Effector memory CD8-positive, alpha-beta T cell (primary cell): ENCODE data around the gene SPATA13.
"Not testable (repeated sequence)": the region's sequence is repeated elsewhere in the genome, so short reads cannot be mapped to it uniquely, and the experiment has no call there.

Experiments
- ATAC-seq: fragments of 150-1000 bp; cut with Tn5 transposase; replicated peaks from 2 replicates; pipeline ENCODE4 v1.10.0; 2021; ENCODE audit warnings: mild to moderate bottlenecking, moderate library complexity
- DNase-seq, 3 experiments: peaks; one replicate each; pipeline ENCODE4 v3.0.0; 2021
- H3K27ac Mint-ChIP-seq, 2 donors: one replicate each; pipeline ENCODE4 v1.8.0; 2022; ENCODE audit warnings: mild to moderate bottlenecking in 2 of 2, mixed read lengths in 2 of 2, moderate library complexity in 2 of 2
- H3K27me3 Mint-ChIP-seq, 2 donors: one replicate each; pipeline ENCODE4 v1.8.0; 2022; ENCODE audit warnings: mixed read lengths in 2 of 2
- H3K36me3 Mint-ChIP-seq: one replicate; pipeline ENCODE4 v1.8.0; 2022; ENCODE audit warnings: mild to moderate bottlenecking, moderate library complexity, mixed read lengths; ENCODE audit not compliant: insufficient read depth
- H3K4me1 Mint-ChIP-seq, 2 donors: one replicate each; pipeline ENCODE4 v1.8.0; 2022; ENCODE audit warnings: low read depth in 2 of 2, mixed read lengths in 2 of 2
- H3K4me3 Mint-ChIP-seq, 2 donors: one replicate each; pipeline ENCODE4 v1.8.0; 2022; ENCODE audit warnings: mild to moderate bottlenecking in 2 of 2, mixed read lengths in 2 of 2, moderate library complexity in 2 of 2
- H3K9me3 Mint-ChIP-seq, 2 donors: one replicate each; pipeline ENCODE4 v1.8.0; 2022; ENCODE audit warnings: mixed read lengths in 2 of 2
- total RNA-seq, 9 experiments: gene quantifications; one replicate each; lab custom pipeline; 2026; lab: John Stamatoyannopoulos, UW

The SPATA13 gene
- total RNA-seq, result 148 to 297 (median 195) reads per million in 9 experiments

- H3K4me1 Mint-ChIP-seq, result peaks cover 11 to 16% of the 10 kb centered on the region in 2 donors
- no peaks in the 10 kb centered on the region for H3K9me3 Mint-ChIP-seq
- H3K27me3 Mint-ChIP-seq, result peaks cover 5 to 12% of the 10 kb centered on the region in 2 donors
- peak within 1 kb of the TSS; percentile 87 for H3K4me3 Mint-ChIP-seq
- H3K27ac Mint-ChIP-seq, result peak within 1 kb of the TSS; percentile 79 to 81
- ATAC-seq (peak; percentile 90), DNase-seq (peak; percentile 84 to 90 (median 84))
- no peaks in the 10 kb centered on the region for H3K36me3 Mint-ChIP-seq
These were observed at the start of gene SPATA13 for GRCh38 chr13:24160458-24161009. SPATA13 (plus strand) TSS chr13:24160720; CDS start chr13:24222930, 62,210 bp downstream.

GRCh38 chr13:24112791-24113190 is 47.7 kb upstream of the SPATA13 start:
- DNase-seq, result no peak
- H3K4me1 Mint-ChIP-seq, result no peaks in the 10 kb centered on the region
- H3K27ac Mint-ChIP-seq, result no peak overlapping the region
- H3K4me3 Mint-ChIP-seq, result no peak overlapping the region
- ATAC-seq, result no peak
- H3K9me3 Mint-ChIP-seq, result no peaks in the 10 kb centered on the region
- H3K36me3 Mint-ChIP-seq, result peaks cover 3% of the 10 kb centered on the region
- peaks cover 14 to 59% of the 10 kb centered on the region in 2 donors for H3K27me3 Mint-ChIP-seq

GRCh38 chr13:24115671-24116070 is 44.8 kb upstream of the SPATA13 start:
- no peak for DNase-seq
- no peak overlapping the region for H3K4me3 Mint-ChIP-seq
- no peaks in the 10 kb centered on the region for H3K9me3 Mint-ChIP-seq
- peaks cover 3% of the 10 kb centered on the region for H3K36me3 Mint-ChIP-seq
- no peak for ATAC-seq
- H3K27me3 Mint-ChIP-seq, result peaks cover 14 to 60% of the 10 kb centered on the region in 2 donors
- H3K4me1 Mint-ChIP-seq, result no peaks in the 10 kb centered on the region
- H3K27ac Mint-ChIP-seq, result no peak overlapping the region

- ATAC-seq (no peak), DNase-seq (no peak)
- Mint-ChIP-seq H3K27ac (no peak overlapping the region), H3K36me3 (peaks cover 3% of the 10 kb centered on the region), H3K4me1 (no peaks in the 10 kb centered on the region), H3K4me3 (no peak overlapping the region), H3K27me3 (peaks cover 14 to 60% of the 10 kb centered on the region in 2 donors), H3K9me3 (no peaks in the 10 kb centered on the region)
These were observed 44.4 kb upstream of the SPATA13 start for GRCh38 chr13:24116131-24116530.

- Mint-ChIP-seq H3K27ac (no peak overlapping the region), H3K4me3 (no peak overlapping the region), H3K36me3 (peaks cover 2% of the 10 kb centered on the region), H3K9me3 (no peaks in the 10 kb centered on the region), H3K27me3 (peaks cover 11 to 53% of the 10 kb centered on the region in 2 donors), H3K4me1 (peaks cover 2 to 7% of the 10 kb centered on the region in 2 donors)
- no peak for DNase-seq
- ATAC-seq, result no peak
These were observed 41.9 kb upstream of the SPATA13 start for GRCh38 chr13:24118576-24118975.

- DNase-seq, result no peak
- peaks cover 2 to 7% of the 10 kb centered on the region in 2 donors for H3K4me1 Mint-ChIP-seq
- H3K27ac Mint-ChIP-seq, result no peak overlapping the region
- peaks cover 11 to 48% of the 10 kb centered on the region in 2 donors for H3K27me3 Mint-ChIP-seq
- no peaks in the 10 kb centered on the region for H3K36me3 Mint-ChIP-seq
- H3K9me3 Mint-ChIP-seq, result no peaks in the 10 kb centered on the region
- ATAC-seq, result no peak
- H3K4me3 Mint-ChIP-seq, result no peak overlapping the region
These were observed 40.7 kb upstream of the SPATA13 start for GRCh38 chr13:24119626-24120508.

- ATAC-seq, result not testable (repeated sequence)
These were observed 38.5 kb upstream of the SPATA13 start for GRCh38 chr13:24122045-24122444.

GRCh38 chr13:24122569-24122968 is 38.0 kb upstream of the SPATA13 start:
- H3K27me3 Mint-ChIP-seq, result peaks cover 18 to 45% of the 10 kb centered on the region in 2 donors
- no peak for ATAC-seq
- H3K27ac Mint-ChIP-seq, result no peak overlapping the region
- H3K36me3 Mint-ChIP-seq, result no peaks in the 10 kb centered on the region
- H3K9me3 Mint-ChIP-seq, result no peaks in the 10 kb centered on the region
- no peak for DNase-seq
- no peak overlapping the region for H3K4me3 Mint-ChIP-seq
- H3K4me1 Mint-ChIP-seq, result peaks cover 3 to 11% of the 10 kb centered on the region in 2 donors

More at GRCh38 chr13:24122045-24122444, 38.5 kb upstream of the SPATA13 start:
- not testable (repeated sequence) for H3K4me3 Mint-ChIP-seq, DNase-seq, H3K9me3 Mint-ChIP-seq, H3K36me3 Mint-ChIP-seq, H3K27ac Mint-ChIP-seq
- H3K4me1 Mint-ChIP-seq, result peaks cover 3 to 10% of the 10 kb centered on the region in 2 donors
- peaks cover 18 to 48% of the 10 kb centered on the region in 2 donors for H3K27me3 Mint-ChIP-seq

- Mint-ChIP-seq H3K27ac (no peak overlapping the region), H3K9me3 (no peaks in the 10 kb centered on the region), H3K27me3 (peaks cover 18 to 45% of the 10 kb centered on the region in 2 donors), H3K4me3 (no peak overlapping the region), H3K36me3 (no peaks in the 10 kb centered on the region), H3K4me1 (peaks cover 3 to 11% of the 10 kb centered on the region in 2 donors)
- DNase-seq (no peak), ATAC-seq (no peak)
These were observed 36.8 kb upstream of the SPATA13 start for GRCh38 chr13:24123761-24124160.

- Mint-ChIP-seq H3K36me3 (no peaks in the 10 kb centered on the region), H3K4me3 (no peak overlapping the region), H3K27ac (no peak overlapping the region), H3K4me1 (peaks cover 3 to 11% of the 10 kb centered on the region in 2 donors), H3K9me3 (no peaks in the 10 kb centered on the region), H3K27me3 (peaks cover 18 to 45% of the 10 kb centered on the region in 2 donors)
- DNase-seq, result no peak
- no peak for ATAC-seq
These were observed 35.6 kb upstream of the SPATA13 start for GRCh38 chr13:24124789-24125476.

GRCh38 chr13:24127116-24127631 is 33.3 kb upstream of the SPATA13 start:
- no peaks in the 10 kb centered on the region for H3K36me3 Mint-ChIP-seq
- ATAC-seq (no peak), DNase-seq (no peak)
- H3K9me3 Mint-ChIP-seq, result peaks cover 3 to 7% of the 10 kb centered on the region in 2 donors
- H3K4me1 Mint-ChIP-seq, result peaks cover 3 to 16% of the 10 kb centered on the region in 2 donors
- H3K4me3 Mint-ChIP-seq, result no peak overlapping the region
- no peak overlapping the region for H3K27ac Mint-ChIP-seq
- peaks cover 11 to 24% of the 10 kb centered on the region in 2 donors for H3K27me3 Mint-ChIP-seq

GRCh38 chr13:24128112-24128511 is 32.4 kb upstream of the SPATA13 start:
- no peak for DNase-seq
- no peak overlapping the region for H3K4me3 Mint-ChIP-seq
- H3K4me1 Mint-ChIP-seq, result peaks cover 2 to 12% of the 10 kb centered on the region in 2 donors
- peaks cover 6 to 19% of the 10 kb centered on the region in 2 donors for H3K27me3 Mint-ChIP-seq
- no peak overlapping the region for H3K27ac Mint-ChIP-seq
- H3K36me3 Mint-ChIP-seq, result no peaks in the 10 kb centered on the region
- no peak for ATAC-seq
- peaks cover 3 to 7% of the 10 kb centered on the region in 2 donors for H3K9me3 Mint-ChIP-seq

- DNase-seq, result no peak
- Mint-ChIP-seq H3K4me1 (peaks cover 2 to 12% of the 10 kb centered on the region in 2 donors), H3K27ac (no peak overlapping the region), H3K36me3 (no peaks in the 10 kb centered on the region), H3K27me3 (peaks cover 6 to 28% of the 10 kb centered on the region in 2 donors), H3K4me3 (no peak overlapping the region), H3K9me3 (peaks cover 3 to 7% of the 10 kb centered on the region in 2 donors)
- ATAC-seq, result no peak
These were observed 31.6 kb upstream of the SPATA13 start for GRCh38 chr13:24128962-24129361.
